ENCODE measurements around the gene FAM13C. TPM values are rescaled to one million over a fixed set of nuclear protein-coding genes. Genes with fewer than 3 reads are reported as not detected.

Gene FAM13C
- polyA plus RNA-seq, 2 of the 4 experiments (the other 2 are of a cell fraction) = not detected

DNA sequence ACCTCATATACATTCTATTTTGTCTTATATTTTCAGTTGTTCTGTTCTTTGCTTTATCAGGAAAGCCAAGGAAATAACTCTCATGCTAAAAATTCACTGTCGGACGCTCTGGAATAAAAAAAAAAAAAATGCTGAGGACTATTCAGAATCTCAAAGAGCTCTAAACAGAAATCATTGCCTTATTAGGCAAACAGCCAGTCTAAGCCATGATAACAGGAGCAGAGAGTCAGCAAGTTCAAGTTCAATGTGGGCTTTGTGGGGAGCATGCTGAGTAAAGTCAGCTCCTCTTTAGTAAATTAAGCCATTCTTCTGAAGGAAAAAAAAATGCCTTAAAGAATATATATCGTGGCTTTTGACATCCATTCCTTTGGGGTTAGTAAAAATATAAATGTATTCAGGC lies 13.6 kb upstream of the FAM13C start:
- FAIRE-seq (no peak), ATAC-seq (no peak), DNase-seq (ENCODE audit: low read depth in 1 of 2, low spot score in 1 of 2) (no peak)
- whole genome bisulfite sequencing (ENCODE audit: missing lambda C conversion rate) = 53% methylated on average over 3 of the region's 3 CpGs
- Histone ChIP-seq H3K4me3 (no peak overlapping the region), H3K9me3 (no peaks in the 10 kb centered on the region), H3K4me2 (no peak overlapping the region), H3K27ac (no peak overlapping the region), H3K4me1 (no peaks in the 10 kb centered on the region)
- POLR2A ChIA-PET = no interaction called here
- CTCF ChIA-PET = no interaction called here
- no peak for TF ChIP-seq MAZ (IDR thresholded peaks at IDR 0.05; ENCODE audit: borderline replicate concordance, low read depth, low read length)
- no peak for TF ChIP-seq NFE2L2 (conservative IDR thresholded peaks at IDR 0.05; ENCODE audit: low read length)
- TF ChIP-seq RCOR1 (IDR thresholded peaks at IDR 0.05; ENCODE audit: low read depth, low read length) = no peak
- no peak for TF ChIP-seq MYC (IDR thresholded peaks at IDR 0.05; ENCODE audit: borderline replicate concordance, low read length)
- TF ChIP-seq KDM1A (IDR thresholded peaks at IDR 0.05; ENCODE audit: low read depth) = no peak
- TF ChIP-seq NPAS2 (CRISPR knock-in tag; IDR thresholded peaks at IDR 0.05; ENCODE audit: borderline replicate concordance) = no peak
- no peak for TF ChIP-seq RARB (CRISPR knock-in tag; IDR thresholded peaks at IDR 0.05)

DNA sequence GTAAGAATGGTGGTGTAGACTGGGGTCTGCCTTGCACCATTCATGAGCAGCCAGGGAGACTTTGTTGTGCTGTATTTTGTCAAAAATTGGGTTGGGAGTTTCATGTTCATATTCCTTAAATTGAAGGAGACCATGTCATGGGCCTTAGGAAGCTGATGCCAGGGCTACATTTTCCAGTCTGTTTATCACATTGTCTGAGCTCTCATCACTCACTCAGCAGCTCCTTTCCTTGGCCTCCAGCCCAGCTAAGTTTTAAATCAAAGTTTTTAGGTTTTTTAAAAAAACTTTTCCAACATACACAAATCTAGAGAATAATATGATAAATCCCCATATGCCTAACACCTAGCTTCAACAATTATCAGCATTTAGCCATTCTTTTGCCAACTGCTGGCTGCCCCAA lies 12.6 kb upstream of the FAM13C start:
- CTCF ChIA-PET = no interaction called here
- H3K27ac ChIP-seq = no peak overlapping the region
- no peak for FAIRE-seq
- H3K4me2 ChIP-seq = no peak overlapping the region
- POLR2A ChIA-PET = no interaction called here
- H3K4me1 ChIP-seq = no peaks in the 10 kb centered on the region
- no peaks in the 10 kb centered on the region for H3K9me3 ChIP-seq
- H3K4me3 ChIP-seq = no peak overlapping the region
- ATAC-seq = no peak
- no peak for DNase-seq (ENCODE audit: low read depth in 1 of 2, low spot score in 1 of 2)
- TF ChIP-seq ZC3H11A (IDR thresholded peaks at IDR 0.05) (no peak), BHLHE40 (IDR thresholded peaks at IDR 0.05; ENCODE audit: low read depth, low read length) (no peak), RARB (CRISPR knock-in tag; IDR thresholded peaks at IDR 0.05) (no peak), EHF (CRISPR knock-in tag; IDR thresholded peaks at IDR 0.05) (no peak), ZSCAN20 (CRISPR knock-in tag; IDR thresholded peaks at IDR 0.05) (no peak), NR3C1 (IDR thresholded peaks at IDR 0.05) (no peak), SMC3 (IDR thresholded peaks at IDR 0.05) (no peak), CBX2 (IDR thresholded peaks at IDR 0.05; ENCODE audit: borderline replicate concordance, low read depth) (no peak), CBX8 (IDR thresholded peaks at IDR 0.05) (no peak), HEYL (CRISPR knock-in tag; IDR thresholded peaks at IDR 0.05) (no peak), RFX5 (IDR thresholded peaks at IDR 0.05) (no peak)

DNA sequence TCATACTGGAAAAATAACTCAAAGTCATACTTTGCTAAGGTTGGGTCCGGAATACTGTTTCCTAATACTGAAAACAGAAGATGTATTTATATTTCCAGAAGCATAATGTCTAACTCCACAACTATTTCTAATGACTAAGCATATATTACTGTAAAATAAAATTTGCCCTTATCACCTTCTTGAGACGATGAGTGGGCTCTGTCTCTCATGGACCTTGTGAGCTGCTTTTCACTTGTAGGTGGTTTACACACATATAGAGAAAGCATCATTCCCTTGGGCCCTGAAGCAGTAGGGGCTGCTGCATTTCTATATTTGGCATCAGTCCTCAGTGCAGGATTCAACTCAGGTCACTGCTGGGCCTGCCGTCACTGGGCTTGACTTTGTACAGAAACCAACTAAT lies 10.7 kb upstream of the FAM13C start:
- no peaks in the 10 kb centered on the region for H3K9me3 ChIP-seq
- H3K4me3 ChIP-seq = no peak overlapping the region
- ATAC-seq (no peak), DNase-seq (ENCODE audit: low read depth in 1 of 2, low spot score in 1 of 2) (no peak), FAIRE-seq (no peak)
- H3K4me2 ChIP-seq = no peak overlapping the region
- ChIA-PET CTCF (no interaction called here), POLR2A (no interaction called here)
- WGBS (ENCODE audit: missing lambda C conversion rate) = 52% methylated on average over 3 of the region's 3 CpGs
- TF ChIP-seq HOXB5 (CRISPR knock-in tag; IDR thresholded peaks at IDR 0.05) = no peak
- peak; percentile 35; the same call in 1 of the 2 replicates for TF ChIP-seq NFE2L2 (conservative IDR thresholded peaks at IDR 0.05; ENCODE audit: low read length)
- no peak for TF ChIP-seq RNF2 (IDR thresholded peaks at IDR 0.05; ENCODE audit: borderline replicate concordance, low read depth)
- TF ChIP-seq MAFK (IDR thresholded peaks at IDR 0.05; ENCODE audit: partially characterized antibody) = peak; percentile 74
- no peak for TF ChIP-seq HOXB13 (CRISPR knock-in tag; IDR thresholded peaks at IDR 0.05; ENCODE audit: low read depth)
- H3K27ac ChIP-seq = no peak overlapping the region
- no peaks in the 10 kb centered on the region for H3K4me1 ChIP-seq

DNA sequence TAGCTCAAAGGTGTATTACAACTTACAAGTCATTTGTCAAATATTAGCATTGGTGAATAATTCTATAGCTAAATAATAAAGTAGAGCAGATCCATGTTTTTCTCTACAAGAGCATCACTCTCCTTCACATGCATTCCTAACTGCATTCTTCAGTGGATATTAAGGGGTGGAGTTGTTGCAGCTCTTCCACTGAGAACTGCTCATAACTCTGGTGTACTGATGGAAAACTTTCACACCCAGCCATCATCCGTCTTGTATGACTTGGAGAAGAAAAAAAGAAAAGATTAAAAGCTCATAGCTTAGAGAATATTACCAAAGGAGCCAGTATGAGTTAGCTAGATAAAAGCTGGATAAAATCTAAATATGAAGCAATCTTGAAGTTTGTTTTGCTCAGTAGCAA lies 10.2 kb upstream of the FAM13C start:
- no peak overlapping the region for H3K4me3 ChIP-seq
- no peak for DNase-seq (ENCODE audit: low read depth in 1 of 2, low spot score in 1 of 2)
- ChIA-PET POLR2A (no interaction called here), CTCF (no interaction called here)
- H3K4me1 ChIP-seq = no peaks in the 10 kb centered on the region
- TF ChIP-seq KDM1A (IDR thresholded peaks at IDR 0.05; ENCODE audit: low read depth) (no peak), JUN (IDR thresholded peaks at IDR 0.05) (no peak), HDAC2 (IDR thresholded peaks at IDR 0.05) (no peak), POLR2AphosphoS2 (conservative IDR thresholded peaks at IDR 0.05; ENCODE audit: low read length) (no peak), POLR2A (IDR thresholded peaks at IDR 0.05; ENCODE audit: low read length) (no peak), JUNB (IDR thresholded peaks at IDR 0.05) (no peak), NFE2L2 (conservative IDR thresholded peaks at IDR 0.05; ENCODE audit: low read length) (no peak), ZSCAN20 (CRISPR knock-in tag; IDR thresholded peaks at IDR 0.05) (no peak), FOXS1 (CRISPR knock-in tag; IDR thresholded peaks at IDR 0.05) (no peak), HOXB5 (CRISPR knock-in tag; IDR thresholded peaks at IDR 0.05) (no peak), EHMT2 (IDR thresholded peaks at IDR 0.05; ENCODE audit: low read depth) (no peak), ZC3H11A (IDR thresholded peaks at IDR 0.05) (no peak), RARB (CRISPR knock-in tag; IDR thresholded peaks at IDR 0.05) (no peak)
- TF ChIP-seq, protein P1, sequence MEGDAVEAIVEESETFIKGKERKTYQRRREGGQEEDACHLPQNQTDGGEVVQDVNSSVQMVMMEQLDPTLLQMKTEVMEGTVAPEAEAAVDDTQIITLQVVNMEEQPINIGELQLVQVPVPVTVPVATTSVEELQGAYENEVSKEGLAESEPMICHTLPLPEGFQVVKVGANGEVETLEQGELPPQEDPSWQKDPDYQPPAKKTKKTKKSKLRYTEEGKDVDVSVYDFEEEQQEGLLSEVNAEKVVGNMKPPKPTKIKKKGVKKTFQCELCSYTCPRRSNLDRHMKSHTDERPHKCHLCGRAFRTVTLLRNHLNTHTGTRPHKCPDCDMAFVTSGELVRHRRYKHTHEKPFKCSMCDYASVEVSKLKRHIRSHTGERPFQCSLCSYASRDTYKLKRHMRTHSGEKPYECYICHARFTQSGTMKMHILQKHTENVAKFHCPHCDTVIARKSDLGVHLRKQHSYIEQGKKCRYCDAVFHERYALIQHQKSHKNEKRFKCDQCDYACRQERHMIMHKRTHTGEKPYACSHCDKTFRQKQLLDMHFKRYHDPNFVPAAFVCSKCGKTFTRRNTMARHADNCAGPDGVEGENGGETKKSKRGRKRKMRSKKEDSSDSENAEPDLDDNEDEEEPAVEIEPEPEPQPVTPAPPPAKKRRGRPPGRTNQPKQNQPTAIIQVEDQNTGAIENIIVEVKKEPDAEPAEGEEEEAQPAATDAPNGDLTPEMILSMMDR (IDR thresholded peaks at IDR 0.05) = no peak
- TF ChIP-seq, protein P2, sequence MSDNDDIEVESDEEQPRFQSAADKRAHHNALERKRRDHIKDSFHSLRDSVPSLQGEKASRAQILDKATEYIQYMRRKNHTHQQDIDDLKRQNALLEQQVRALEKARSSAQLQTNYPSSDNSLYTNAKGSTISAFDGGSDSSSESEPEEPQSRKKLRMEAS (IDR thresholded peaks at IDR 0.05) = no peak
- H3K9me3 ChIP-seq = no peaks in the 10 kb centered on the region
- H3K4me2 ChIP-seq = no peak overlapping the region
- no peak overlapping the region for H3K27ac ChIP-seq
- 30% methylated on average over 1 of the region's 1 CpG for WGBS (ENCODE audit: missing lambda C conversion rate)
- FAIRE-seq = no peak
- ATAC-seq = no peak
